Right lobe of liver (tissue), 6 donors: Measurements from ENCODE around the gene EPN1. TPM values are rescaled to one million over a fixed set of nuclear protein-coding genes. Genes with fewer than 3 reads are reported as not detected.
A peak's percentile ranks its signal among the peaks of the same experiment; 100 is the strongest.

Experiments
- ATAC-seq, 4 donors: fragments of 200-7000 bp; cut with Tn5 transposase; one replicate each; pipeline ENCODE4 v1.9.1; 2020; ENCODE audit warnings: mild to moderate bottlenecking in 4 of 4, moderate library complexity in 4 of 4
- DNase-seq, 3 donors: peaks; one replicate each; pipeline ENCODE4 v3.0.0-alpha.2; 2020
- H3K27ac ChIP-seq, 3 donors: fragments of 200-600 bp; one replicate each; pipeline ENCODE4 v1.8.0; 2022
- H3K27me3 ChIP-seq, 2 donors: fragments of 200-600 bp; one replicate each; pipeline ENCODE4 v1.8.0; 2022
- H3K36me3 ChIP-seq, 4 donors: fragments of 200-600 bp; sonication (generic) in 1 of 4; one replicate each; pipeline versions ENCODE4 v1.5.1 to v1.8.0; 2017 to 2022; ENCODE audit warnings: control low read depth in 1 of 4
- H3K4me1 ChIP-seq, 4 donors: fragments of 200-600 bp; sonication (generic) in 1 of 4; one replicate each; pipeline versions ENCODE4 v1.5.1 to v1.8.0; 2017 to 2022; ENCODE audit warnings: control low read depth in 1 of 4
- H3K4me3 ChIP-seq, 3 donors: fragments of 200-600 bp; one replicate each; pipeline ENCODE4 v1.8.0; 2022
- H3K9me3 ChIP-seq, 4 donors: fragments of 200-600 bp; sonication (generic) in 1 of 4; one replicate each; pipeline versions ENCODE4 v1.5.1 to v1.8.0; 2017 to 2022; ENCODE audit warnings: control low read depth in 1 of 4
- POLR2A ChIP-seq: fragments of 450-650 bp; IDR thresholded peaks from one replicate; pipeline ENCODE4 v1.6.1; 2017; ENCODE audit warnings: antibody characterized with exemption, mild to moderate bottlenecking
- WGBS: methylation state at CpG from one replicate; pipeline ENCODE4 v1.1.6; 2018; ENCODE audit warnings: low coverage, low lambda C conversion rate; ENCODE audit not compliant: insufficient coverage; ENCODE audit errors: missing lambda C conversion rate; 5-methylcytosine and 5-hydroxymethylcytosine counted together
- intact Hi-C, 2 donors: fragments of 100-400 bp; cut with DNase I; formaldehyde crosslinking; loops; one replicate each; pipeline versions ENCODE4 v1.11.2 to v1.14.1; 2022
- total RNA-seq, 6 experiments: library from RNA; depleted of rRNA in 2 of 6; stranded (reverse); fragments of >200 nt in 2 of 6; fragmentation: NEBNext Ultra II Directional in 3 of 6; extraction: Animal tissue kit (Norgen Biotek cat#: 25700) in 3 of 6; gene quantifications; one replicate each; pipeline versions ENCODE4 v1.1.0 to v1.2.4, GENCODE V29; 2016 to 2023
- TF ChIP-seq, protein P1 (sequence below), 4 donors: fragments of 200-600 bp in 3 of 4; fragments of 450-650 bp in 1 of 4; IDR thresholded peaks; one replicate each; pipeline versions ENCODE4 v1.5.1 to v1.8.0; 2016 to 2022; ENCODE audit warnings: antibody characterized with exemption in 4 of 4, mild to moderate bottlenecking in 2 of 4
- donor health status: DM: no; HTN: yes; CAD: no.
- donor health status: DM: no; HTN: no; CAD: no.
- donor health status: DM: no; HTN: no; CAD: no.
- donor health status: DM: no; HTN: yes; CAD: no.
- donor health status: DM: no; HTN: yes; CAD: no.

Gene EPN1
- total RNA-seq, 6 experiments from 2014 or later = 88.9 to 162 (median 107) TPM

DNA sequence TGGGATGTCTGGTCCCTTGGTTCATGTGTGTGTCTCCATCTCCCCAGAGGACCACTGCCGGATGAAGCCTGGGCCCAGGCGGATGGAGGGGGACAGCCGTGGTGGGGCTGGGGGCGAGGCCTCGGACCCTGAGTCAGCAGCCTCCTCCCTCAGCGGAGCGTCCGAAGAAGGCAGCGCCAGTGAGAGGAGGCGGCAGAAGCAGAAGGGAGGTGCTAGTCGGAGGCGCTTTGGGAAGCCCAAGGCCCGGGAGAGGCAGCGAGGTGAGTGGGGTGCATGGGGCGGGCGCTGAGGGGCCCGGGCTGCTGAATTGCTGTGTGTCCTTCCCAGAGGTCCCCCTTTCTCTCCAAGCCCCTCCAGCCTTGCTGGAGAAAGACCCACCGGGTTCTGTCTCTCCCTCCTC lies 23.8 kb upstream of the EPN1 start:
- intact Hi-C loops = no loop called here
- Histone ChIP-seq H3K4me3 (no peak overlapping the region), H3K4me1 (peaks cover 0 to 18% (median 5%) of the 10 kb centered on the region in 4 donors), H3K36me3 (no peaks in the 10 kb centered on the region), H3K27ac (no peak overlapping the region), H3K27me3 (no peaks in the 10 kb centered on the region), H3K9me3 (no peaks in the 10 kb centered on the region)
- DNase-seq = peak in 1 of 3 donors; percentile 22
- WGBS = 82% methylated on average over 12 of the region's 18 CpGs
- ATAC-seq = no peak
- TF ChIP-seq, protein P1, sequence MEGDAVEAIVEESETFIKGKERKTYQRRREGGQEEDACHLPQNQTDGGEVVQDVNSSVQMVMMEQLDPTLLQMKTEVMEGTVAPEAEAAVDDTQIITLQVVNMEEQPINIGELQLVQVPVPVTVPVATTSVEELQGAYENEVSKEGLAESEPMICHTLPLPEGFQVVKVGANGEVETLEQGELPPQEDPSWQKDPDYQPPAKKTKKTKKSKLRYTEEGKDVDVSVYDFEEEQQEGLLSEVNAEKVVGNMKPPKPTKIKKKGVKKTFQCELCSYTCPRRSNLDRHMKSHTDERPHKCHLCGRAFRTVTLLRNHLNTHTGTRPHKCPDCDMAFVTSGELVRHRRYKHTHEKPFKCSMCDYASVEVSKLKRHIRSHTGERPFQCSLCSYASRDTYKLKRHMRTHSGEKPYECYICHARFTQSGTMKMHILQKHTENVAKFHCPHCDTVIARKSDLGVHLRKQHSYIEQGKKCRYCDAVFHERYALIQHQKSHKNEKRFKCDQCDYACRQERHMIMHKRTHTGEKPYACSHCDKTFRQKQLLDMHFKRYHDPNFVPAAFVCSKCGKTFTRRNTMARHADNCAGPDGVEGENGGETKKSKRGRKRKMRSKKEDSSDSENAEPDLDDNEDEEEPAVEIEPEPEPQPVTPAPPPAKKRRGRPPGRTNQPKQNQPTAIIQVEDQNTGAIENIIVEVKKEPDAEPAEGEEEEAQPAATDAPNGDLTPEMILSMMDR (IDR thresholded peaks at IDR 0.05) = no peak
- no peak for TF ChIP-seq POLR2A

DNA sequence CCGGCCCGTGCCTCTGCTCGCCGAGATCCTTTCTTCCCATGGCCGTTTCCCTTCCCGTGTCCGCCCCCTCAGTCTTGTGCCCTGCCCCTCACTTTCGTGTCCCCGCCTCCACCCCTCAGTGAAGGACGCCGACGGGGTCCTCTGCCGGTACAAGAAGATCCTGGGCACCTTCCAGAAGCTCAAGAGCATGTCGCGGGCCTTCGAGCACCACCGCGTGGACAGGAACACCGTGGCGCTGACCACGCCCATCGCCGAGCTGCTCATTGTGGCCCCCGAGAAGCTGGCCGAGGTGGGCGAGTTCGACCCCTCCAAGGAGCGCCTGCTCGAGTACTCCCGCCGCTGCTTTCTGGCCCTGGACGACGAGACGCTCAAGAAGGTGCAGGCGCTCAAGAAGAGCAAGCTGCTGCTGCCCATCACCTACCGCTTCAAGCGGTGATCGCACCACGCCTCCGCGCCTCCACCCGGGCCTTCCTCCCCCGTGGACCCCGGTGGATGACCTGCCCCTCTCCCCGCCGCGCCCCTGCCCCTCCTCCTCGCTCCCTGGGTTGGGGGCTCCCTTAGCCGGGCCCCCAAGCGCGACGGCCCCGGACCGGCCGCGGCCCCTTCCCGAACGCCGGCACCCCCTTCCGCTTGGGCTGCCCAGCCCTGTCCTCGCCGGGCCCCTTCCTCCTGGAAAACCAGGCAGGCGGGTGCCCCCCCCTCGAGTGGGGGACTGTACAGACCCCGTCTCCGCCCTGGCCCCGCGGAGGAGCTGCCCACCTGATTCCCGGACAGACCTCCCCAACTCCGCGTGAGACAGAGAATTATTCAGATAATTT lies 22.5 kb upstream of the EPN1 start:
- H3K4me3 ChIP-seq = no peak overlapping the region
- no peaks in the 10 kb centered on the region for H3K9me3 ChIP-seq
- H3K27ac ChIP-seq = no peak overlapping the region
- H3K27me3 ChIP-seq = no peaks in the 10 kb centered on the region
- H3K4me1 ChIP-seq = peaks cover 0 to 26% (median 10%) of the 10 kb centered on the region in 4 donors
- no peaks in the 10 kb centered on the region for H3K36me3 ChIP-seq
- intact Hi-C loops = no loop called here
- peak in 2 of 3 donors; percentile 57 to 58 for DNase-seq
- 77% methylated on average over 25 of the region's 71 CpGs for WGBS
- no peak for ATAC-seq
- TF ChIP-seq, protein P1 (IDR thresholded peaks at IDR 0.05) = no peak
- TF ChIP-seq POLR2A = no peak

DNA sequence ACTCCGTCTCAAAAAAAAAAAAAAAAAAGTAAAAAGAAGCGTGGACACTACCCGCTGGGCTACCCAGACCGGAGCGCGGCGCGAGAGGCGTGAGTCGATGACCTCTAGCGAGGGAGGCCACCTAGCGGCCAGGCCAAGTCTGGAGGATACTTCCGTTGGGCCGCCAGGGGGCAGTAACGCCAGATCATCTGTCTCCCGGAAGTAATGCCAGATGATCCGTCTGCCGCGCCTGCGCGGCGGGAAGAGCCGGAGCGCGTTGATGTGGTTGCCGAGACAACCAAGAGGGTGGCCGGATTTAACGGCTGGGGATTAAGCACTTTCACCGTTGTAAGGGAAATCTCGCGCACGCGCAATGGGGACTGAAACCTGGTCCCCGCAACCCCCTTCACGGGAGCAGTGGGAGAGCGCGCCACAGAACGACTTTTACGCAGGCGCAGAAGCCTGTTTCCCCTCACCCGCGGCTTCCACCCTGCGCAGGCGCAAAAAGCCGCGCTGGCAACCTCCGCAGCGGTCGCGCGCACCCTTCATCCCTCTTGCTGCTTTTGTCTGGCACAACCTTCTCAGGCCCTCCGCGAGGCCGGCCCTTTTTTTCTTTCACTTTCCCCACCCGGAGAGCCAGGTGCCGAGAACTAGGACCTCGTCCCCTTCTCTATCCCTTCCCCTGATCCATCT lies 21.2 kb upstream of the EPN1 start:
- intact Hi-C loops = no loop called here
- DNase-seq (peak; percentile 98), ATAC-seq (peak; percentile 69 to 78 (median 74))
- Histone ChIP-seq H3K4me1 (peaks cover 0 to 33% (median 12%) of the 10 kb centered on the region in 4 donors), H3K27me3 (no peaks in the 10 kb centered on the region), H3K27ac (peak overlapping the region; percentile 93 to 96 (median 96)), H3K36me3 (no peaks in the 10 kb centered on the region), H3K4me3 (peak overlapping the region; percentile 83 to 99 (median 88)), H3K9me3 (no peaks in the 10 kb centered on the region)
- peak; percentile 84 for TF ChIP-seq POLR2A
- TF ChIP-seq, protein P1 (IDR thresholded peaks at IDR 0.05) = peak; percentile 98 to 100 (median 99)
- 0% methylated on average over 18 of the region's 57 CpGs for WGBS

DNA sequence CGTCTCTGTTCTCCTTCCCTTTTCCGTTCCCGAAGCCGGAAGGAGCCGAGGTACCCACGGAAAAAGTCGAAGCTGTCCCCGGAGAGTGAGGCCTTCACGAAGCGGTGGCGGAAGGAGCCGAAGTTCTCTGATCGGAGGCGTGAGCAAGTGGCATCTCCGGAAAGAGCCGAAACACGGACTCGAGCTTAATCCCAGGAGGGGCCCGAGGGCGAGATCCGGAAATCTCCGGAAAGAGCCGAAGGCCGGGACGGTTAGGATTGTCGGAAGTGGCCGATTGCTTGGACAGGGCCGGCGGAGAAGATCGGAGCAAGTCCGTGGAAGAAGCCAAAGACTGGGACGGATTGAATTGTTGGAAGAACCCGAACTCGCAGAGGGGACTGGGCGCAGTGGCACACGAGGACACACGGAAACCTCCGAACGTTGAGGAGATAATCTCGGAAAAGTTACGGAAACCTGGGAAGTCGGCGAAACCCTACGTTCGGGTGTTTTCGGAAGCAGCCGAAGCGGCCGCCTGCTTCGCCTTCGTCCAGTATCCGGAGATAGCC lies 20.6 kb upstream of the EPN1 start:
- peak; percentile 80 to 82 (median 82) for ATAC-seq
- Histone ChIP-seq H3K27me3 (no peaks in the 10 kb centered on the region), H3K4me1 (peaks cover 0 to 32% (median 12%) of the 10 kb centered on the region in 4 donors), H3K36me3 (no peaks in the 10 kb centered on the region), H3K27ac (peak overlapping the region; percentile 93 to 96 (median 96)), H3K9me3 (no peaks in the 10 kb centered on the region), H3K4me3 (peak overlapping the region; percentile 83 to 99 (median 88))
- intact Hi-C loops = no loop called here
- 0% methylated on average over 46 of the region's 52 CpGs for WGBS
- peak; percentile 99 for DNase-seq
- no peak for TF ChIP-seq POLR2A
- TF ChIP-seq, protein P1 (IDR thresholded peaks at IDR 0.05) = no peak
